Activated naive CD4-positive, alpha-beta T cell treated with anti-CD3 and anti-CD28 coated beads, Interleukin-2, amount 50 U/mL, for 72 hours (primary cell): ENCODE measurements around the gene GNMT. TPM values are rescaled to one million over a fixed set of nuclear protein-coding genes. Genes with fewer than 3 reads are reported as not detected.
"Not testable (repeated sequence)": the region's sequence is repeated elsewhere in the genome, so short reads cannot be mapped to it uniquely, and the experiment has no call there.

Source experiments
- ATAC-seq, 2 donors: fragments of 150-1000 bp; cut with Tn5 transposase; 2 replicates each; pipeline ENCODE4 v1.10.0; 2021; ENCODE audit warnings: mild to moderate bottlenecking in 2 of 2, moderate library complexity in 2 of 2
- DNase-seq, 2 donors: peaks; one replicate each; pipeline ENCODE4 v3.0.0; 2021 to 2022; ENCODE audit warnings: low spot score in 2 of 2
- H3K27ac Mint-ChIP-seq, 2 donors: one replicate each; pipeline ENCODE4 v1.8.0; 2022; ENCODE audit warnings: mild to moderate bottlenecking in 2 of 2, mixed read lengths in 2 of 2
- H3K36me3 Mint-ChIP-seq, 2 donors: one replicate each; pipeline ENCODE4 v1.8.0; 2022; ENCODE audit warnings: mixed read lengths in 2 of 2
- H3K9me3 Mint-ChIP-seq, 2 donors: one replicate each; pipeline ENCODE4 v1.8.0; 2022; ENCODE audit warnings: mixed read lengths in 2 of 2
- total RNA-seq, 2 donors: library from RNA; stranded (reverse); gene quantifications; one replicate each; pipeline ENCODE4 v1.2.3, GENCODE V29; 2022

The GNMT gene
- total RNA-seq, 2 donors from 2014 or later = 0.54 to 1.0 TPM

- H3K27ac Mint-ChIP-seq = peak overlapping the region; percentile 28 to 95
- DNase-seq (no peak), ATAC-seq (no peak)
- H3K9me3 Mint-ChIP-seq = no peaks in the 10 kb centered on the region
- H3K36me3 Mint-ChIP-seq = peaks cover 10 to 24% of the 10 kb centered on the region in 2 donors
These were observed 22.1 kb upstream of the GNMT start for GRCh38 chr6:42938428-42938796.

GRCh38 chr6:42938987-42939809, 21.4 kb upstream of the GNMT start:
- peak overlapping the region; percentile 28 to 95 for H3K27ac Mint-ChIP-seq
- ATAC-seq (no peak), DNase-seq (no peak)
- H3K9me3 Mint-ChIP-seq = no peaks in the 10 kb centered on the region
- peaks cover 10 to 23% of the 10 kb centered on the region in 2 donors for H3K36me3 Mint-ChIP-seq

- DNase-seq (no peak), ATAC-seq (no peak)
- Mint-ChIP-seq H3K36me3 (peaks cover 10 to 23% of the 10 kb centered on the region in 2 donors), H3K27ac (peak overlapping the region in 1 of 2 donors; percentile 55), H3K9me3 (no peaks in the 10 kb centered on the region)
These were observed 20.8 kb upstream of the GNMT start for GRCh38 chr6:42939810-42940167.

GRCh38 chr6:42940493-42941045, 20.0 kb upstream of the GNMT start:
- Mint-ChIP-seq H3K36me3 (peaks cover 10 to 19% of the 10 kb centered on the region in 2 donors), H3K27ac (peak overlapping the region in 1 of 2 donors; percentile 55), H3K9me3 (no peaks in the 10 kb centered on the region)
- DNase-seq = no peak
- no peak for ATAC-seq

- ATAC-seq, DNase-seq, H3K9me3 Mint-ChIP-seq: not testable (repeated sequence)
- Mint-ChIP-seq H3K36me3 (peaks cover 6 to 13% of the 10 kb centered on the region in 2 donors), H3K27ac (peak overlapping the region in 1 of 2 donors; percentile 72)
These were observed 19.2 kb upstream of the GNMT start for GRCh38 chr6:42941356-42941755.

GRCh38 chr6:42942444-42942843, 18.1 kb upstream of the GNMT start:
- no peak for ATAC-seq
- H3K36me3 Mint-ChIP-seq = peaks cover 0 to 13% of the 10 kb centered on the region in 2 donors
- DNase-seq = no peak
- H3K9me3 Mint-ChIP-seq = no peaks in the 10 kb centered on the region
- H3K27ac Mint-ChIP-seq = peak overlapping the region in 1 of 2 donors; percentile 56

GRCh38 chr6:42947950-42948349, 12.6 kb upstream of the GNMT start:
- Mint-ChIP-seq H3K36me3 (no peaks in the 10 kb centered on the region), H3K27ac (no peak overlapping the region), H3K9me3 (no peaks in the 10 kb centered on the region)
- DNase-seq (no peak), ATAC-seq (no peak)

DNA sequence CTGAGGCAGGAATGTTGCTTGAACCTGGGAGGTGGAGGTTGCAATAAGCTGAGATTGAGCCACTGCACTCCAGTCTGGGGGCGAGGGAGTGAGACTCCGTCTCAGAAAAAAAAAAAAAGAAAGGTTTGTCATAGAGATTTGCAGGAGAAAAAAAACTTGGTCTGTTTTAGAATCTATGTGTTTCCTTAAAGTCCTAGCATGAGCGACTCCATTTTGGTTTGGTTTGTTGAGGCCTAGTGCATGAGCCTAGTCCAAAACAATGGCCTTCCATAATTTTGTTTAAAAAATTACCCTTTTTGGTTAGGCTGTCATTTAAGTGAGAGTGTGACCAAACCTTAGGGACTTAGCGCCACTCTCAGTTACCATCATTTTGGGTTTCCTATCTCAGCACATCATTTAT, 8.2 kb upstream of the GNMT start:
- H3K27ac Mint-ChIP-seq = no peak overlapping the region
- ATAC-seq = no peak

GRCh38 chr6:42954405-42954804, 6.1 kb upstream of the GNMT start:
- H3K27ac Mint-ChIP-seq, DNase-seq, ATAC-seq, H3K36me3 Mint-ChIP-seq, H3K9me3 Mint-ChIP-seq: not testable (repeated sequence)

More for the DNA sequence above, 8.2 kb upstream of the GNMT start:
- Mint-ChIP-seq H3K9me3 (no peaks in the 10 kb centered on the region), H3K36me3 (no peaks in the 10 kb centered on the region)
- no peak for DNase-seq

DNA sequence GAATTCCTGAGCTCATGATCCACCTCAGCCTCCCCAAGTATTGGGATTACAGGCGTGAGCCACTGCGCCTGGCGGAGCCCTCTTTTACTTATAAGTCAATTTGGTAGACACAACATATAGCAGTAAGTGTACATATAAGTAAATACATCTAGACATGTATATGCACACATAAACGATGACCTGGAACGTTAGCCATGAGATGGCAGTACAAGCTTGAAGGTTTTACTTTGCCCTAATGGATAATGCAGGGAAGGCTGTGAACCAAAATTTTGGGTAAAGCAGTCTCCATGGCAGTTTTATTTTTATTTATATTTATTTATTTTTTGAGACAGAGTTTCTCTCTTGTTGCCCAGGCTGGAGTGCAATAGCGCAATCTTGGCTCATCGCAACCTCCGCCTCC, 2.4 kb upstream of the GNMT start:
- Mint-ChIP-seq H3K27ac (no peak overlapping the region), H3K36me3 (no peaks in the 10 kb centered on the region), H3K9me3 (no peaks in the 10 kb centered on the region)
- DNase-seq (no peak), ATAC-seq (no peak)

DNA sequence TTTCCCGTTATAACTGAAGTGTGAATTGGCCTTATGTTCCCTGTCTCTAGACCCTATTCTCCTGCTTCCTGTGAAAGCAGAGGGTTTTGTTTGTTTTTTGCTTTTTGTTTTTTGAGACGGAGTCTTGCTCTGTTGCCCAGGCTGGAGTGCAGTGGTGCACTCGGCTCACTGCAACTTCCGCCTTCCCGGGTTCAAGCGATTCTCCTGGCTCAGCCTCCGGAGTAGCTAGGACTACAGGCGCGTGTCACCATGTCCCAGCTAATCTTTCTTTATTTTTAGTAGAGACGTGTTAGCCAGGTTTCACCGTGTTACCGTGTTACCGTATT, 674 bp upstream of the GNMT start:
- ATAC-seq = no peak
- Mint-ChIP-seq H3K36me3 (no peaks in the 10 kb centered on the region), H3K27ac (no peak overlapping the region)

DNA sequence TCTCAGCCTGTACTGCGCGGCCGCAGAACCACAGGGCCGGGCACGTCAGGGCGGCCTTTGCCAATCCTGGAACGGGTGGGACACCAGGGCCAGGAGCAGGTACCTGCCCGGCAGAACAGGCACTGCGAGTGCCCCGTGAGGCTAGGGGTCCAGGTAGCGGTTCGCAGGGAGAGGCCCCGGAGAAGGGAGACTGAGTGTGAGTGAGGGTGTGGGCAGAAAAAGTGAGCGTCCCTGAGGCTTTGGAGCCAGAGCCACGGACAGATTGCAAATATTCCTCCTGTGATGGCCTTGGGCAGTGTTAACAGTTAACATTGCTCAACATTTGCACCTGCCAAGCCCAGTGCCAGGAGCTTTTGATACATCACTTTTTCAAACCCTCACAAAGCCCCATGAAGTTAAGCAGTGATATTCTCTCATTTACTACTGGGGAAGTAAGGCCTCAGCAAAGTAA, 491 bp downstream of the GNMT start:
- Mint-ChIP-seq H3K36me3 (no peaks in the 10 kb centered on the region), H3K9me3 (no peaks in the 10 kb centered on the region), H3K27ac (peak overlapping the region in 1 of 2 donors; percentile 34)
- DNase-seq (no peak), ATAC-seq (no peak)

More for the DNA sequence above, 674 bp upstream of the GNMT start:
- H3K9me3 Mint-ChIP-seq = no peaks in the 10 kb centered on the region
- no peak for DNase-seq

- Mint-ChIP-seq H3K36me3 (no peaks in the 10 kb centered on the region), H3K27ac (no peak overlapping the region), H3K9me3 (no peaks in the 10 kb centered on the region)
- ATAC-seq (no peak), DNase-seq (no peak)
These were observed 1.5 kb downstream of the GNMT start for GRCh38 chr6:42962096-42962495.

DNA sequence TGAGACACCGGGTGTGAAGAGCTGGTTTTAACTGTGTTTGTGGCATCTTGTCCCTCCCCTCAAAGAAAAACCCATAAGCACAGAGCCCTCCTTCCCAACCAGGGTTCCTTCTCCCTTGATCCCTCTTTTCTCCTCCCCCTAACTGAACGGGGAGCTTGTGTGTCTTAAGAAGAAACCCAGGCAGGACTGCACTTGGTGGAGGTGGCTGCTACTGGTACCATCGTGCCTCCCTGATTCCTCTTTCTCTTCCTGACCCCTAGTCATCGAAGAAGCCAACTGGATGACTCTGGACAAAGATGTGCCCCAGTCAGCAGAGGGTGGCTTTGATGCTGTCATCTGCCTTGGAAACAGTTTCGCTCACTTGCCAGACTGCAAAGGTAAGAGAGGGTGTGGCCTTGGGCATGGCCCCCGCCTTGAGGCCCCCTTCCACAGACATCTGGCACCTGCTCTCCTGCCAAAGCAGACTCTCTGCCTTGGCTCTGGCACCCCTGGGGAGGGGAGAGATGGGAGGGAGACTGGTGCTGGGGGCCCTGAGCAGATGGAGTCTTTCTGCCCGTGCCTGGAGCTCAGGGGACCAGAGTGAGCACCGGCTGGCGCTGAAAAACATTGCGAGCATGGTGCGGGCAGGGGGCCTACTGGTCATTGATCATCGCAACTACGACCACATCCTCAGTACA, 2.1 kb downstream of the GNMT start:
- no peaks in the 10 kb centered on the region for H3K36me3 Mint-ChIP-seq
- no peak for DNase-seq
- H3K9me3 Mint-ChIP-seq = no peaks in the 10 kb centered on the region
- H3K27ac Mint-ChIP-seq = no peak overlapping the region
- ATAC-seq = no peak

- no peak for DNase-seq
- peak in 1 of 2 donors; percentile 6 for ATAC-seq
- Mint-ChIP-seq H3K9me3 (no peaks in the 10 kb centered on the region), H3K27ac (no peak overlapping the region), H3K36me3 (no peaks in the 10 kb centered on the region)
These were observed 2.8 kb downstream of the GNMT start for GRCh38 chr6:42963179-42963854.

DNA sequence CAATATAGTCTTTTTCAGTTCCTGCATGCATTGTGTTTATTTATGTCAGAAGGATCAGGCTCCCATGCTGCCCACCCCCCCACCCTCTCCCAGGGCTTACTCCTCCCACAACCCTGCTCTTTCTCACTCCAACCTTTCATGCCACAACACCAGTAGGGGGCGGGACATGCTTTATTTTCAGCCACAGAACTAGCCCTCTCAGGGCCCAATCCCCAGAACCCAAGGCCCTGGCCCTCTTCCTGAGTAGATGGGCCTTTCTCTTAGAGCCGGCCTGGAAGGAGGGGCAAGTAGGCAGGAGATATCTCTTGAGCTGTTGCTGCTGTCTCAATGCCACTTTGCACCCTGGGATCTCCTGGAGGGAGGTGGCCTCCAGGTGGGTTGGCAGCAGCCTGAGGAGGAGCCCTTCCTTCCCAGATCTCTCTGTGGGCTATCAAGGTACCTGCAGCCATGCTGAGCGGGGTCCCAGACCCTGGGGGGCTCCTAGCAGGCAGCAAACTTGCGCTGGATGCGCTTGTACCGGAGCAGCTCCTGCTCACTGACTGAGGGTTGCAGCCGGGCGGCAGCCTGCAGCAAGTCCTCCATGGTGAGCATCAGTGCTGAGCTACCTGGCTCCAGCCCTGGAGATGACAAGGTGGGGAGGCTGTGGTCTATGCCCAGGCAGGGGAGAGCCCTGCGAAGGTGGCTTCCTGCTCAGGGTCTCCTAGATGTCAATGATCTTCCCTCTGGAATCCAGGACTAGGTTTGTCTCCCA, 3.5 kb downstream of the GNMT start:
- DNase-seq (peak in 1 of 2 donors; percentile 47), ATAC-seq (peak; percentile 56 to 60)
- no peaks in the 10 kb centered on the region for H3K9me3 Mint-ChIP-seq
- H3K36me3 Mint-ChIP-seq = no peaks in the 10 kb centered on the region
- H3K27ac Mint-ChIP-seq = no peak overlapping the region
